Fibroblast of lung (primary cell): ENCODE data around the gene CNTF. TPM values are rescaled to one million over a fixed set of nuclear protein-coding genes. Genes with fewer than 3 reads are reported as not detected.

Experiments
- DNase-seq, 2 donors: peaks; one replicate each; pipeline versions ENCODE4 v3.0.0 to v3.0.0-alpha.2; 2010; ENCODE audit warnings: low read depth in 2 of 2
- H2AFZ ChIP-seq: 2 replicates; pipeline ENCODE4 v1.5.1; 2012; ENCODE audit warnings: low read length, control low read depth, inconsistent platforms
- H3K27ac ChIP-seq: 2 replicates; pipeline ENCODE4 v1.5.1; 2011; ENCODE audit warnings: low read length, control low read depth; ENCODE audit not compliant: insufficient read depth
- H3K27me3 ChIP-seq: 2 replicates; pipeline ENCODE4 v1.5.1; 2011; ENCODE audit warnings: mild to moderate bottlenecking, low read length; ENCODE audit not compliant: control insufficient read depth, insufficient read depth
- H3K36me3 ChIP-seq: 2 replicates; pipeline ENCODE4 v1.5.1; 2011; ENCODE audit warnings: low read length; ENCODE audit not compliant: control insufficient read depth, insufficient read depth
- H3K4me1 ChIP-seq: 2 replicates; pipeline ENCODE4 v1.5.1; 2011; ENCODE audit warnings: low read length; ENCODE audit not compliant: control insufficient read depth, insufficient read depth; ENCODE audit errors: extremely low read depth
- H3K4me2 ChIP-seq: 2 replicates; pipeline ENCODE4 v1.5.1; 2011; ENCODE audit warnings: low read length, control low read depth; ENCODE audit not compliant: insufficient read depth; ENCODE audit errors: extremely low read depth
- H3K4me3 ChIP-seq, 4 experiments: fragments of 200-600 bp in 1 of 4; sonication (generic) in 1 of 4; replicated peaks in 1 of 4; 2 replicates each; pipeline ENCODE4 v1.5.1; 2011 to 2016; ENCODE audit warnings: low read length in 4 of 4, low read depth in 3 of 4, mild to moderate bottlenecking in 3 of 4, control low read depth in 2 of 4, inconsistent platforms in 1 of 4, mixed read lengths in 1 of 4; ENCODE audit not compliant: insufficient read depth in 1 of 4; ENCODE audit errors: control extremely low read depth in 1 of 4
- H3K79me2 ChIP-seq: 2 replicates; pipeline ENCODE4 v1.5.1; 2012; ENCODE audit warnings: mild to moderate bottlenecking, low read length, inconsistent platforms; ENCODE audit not compliant: control insufficient read depth, insufficient read depth
- H3K9ac ChIP-seq: 2 replicates; pipeline ENCODE4 v1.5.1; 2011; ENCODE audit warnings: mild to moderate bottlenecking, low read length, control low read depth; ENCODE audit not compliant: insufficient read depth
- H3K9me3 ChIP-seq: 2 replicates; pipeline ENCODE4 v1.5.1; 2012; ENCODE audit warnings: low read depth, low read length; ENCODE audit not compliant: control insufficient read depth, insufficient read depth
- H4K20me1 ChIP-seq: 2 replicates; pipeline ENCODE4 v1.5.1; 2011; ENCODE audit warnings: low read length; ENCODE audit not compliant: control insufficient read depth, insufficient read depth; ENCODE audit errors: extremely low read depth
- CTCF ChIP-seq, 2 donors: IDR thresholded peaks in 1 of 2; conservative IDR thresholded peaks in 1 of 2; 1 replicate in 1 of 2; 2 replicates in 1 of 2; pipeline ENCODE4 v1.5.1; 2011 to 2012; ENCODE audit warnings: low read length in 2 of 2, control low read depth in 1 of 2, inconsistent platforms in 1 of 2, low read depth in 1 of 2, mild to moderate bottlenecking in 1 of 2
- EZH2 ChIP-seq: IDR thresholded peaks from 2 replicates; pipeline ENCODE4 v1.5.1; 2012; ENCODE audit warnings: low read length, control low read depth, mild to moderate bottlenecking; ENCODE audit errors: missing control alignments
- polyA plus RNA-seq, 2 donors: library from polyadenylated mRNA; depleted of rRNA in 1 of 2; stranded (reverse) in 1 of 2; unstranded in 1 of 2; fragments of >200 nt; gene quantifications; 2 replicates each; pipeline ENCODE4 v1.2.1, GENCODE V29; 2011 to 2012; ENCODE audit warnings: missing spikeins in 1 of 2
- total RNA-seq: library from RNA; depleted of rRNA; stranded (reverse); fragments of >200 nt; gene quantifications from 2 replicates; pipeline ENCODE4 v1.2.1, GENCODE V29; 2014

The CNTF gene
- total and polyA plus RNA-seq, 2 donors (not counting 1 experiment from before 2014, with no cell fraction given) = 0.73 to 1.2 TPM

DNA sequence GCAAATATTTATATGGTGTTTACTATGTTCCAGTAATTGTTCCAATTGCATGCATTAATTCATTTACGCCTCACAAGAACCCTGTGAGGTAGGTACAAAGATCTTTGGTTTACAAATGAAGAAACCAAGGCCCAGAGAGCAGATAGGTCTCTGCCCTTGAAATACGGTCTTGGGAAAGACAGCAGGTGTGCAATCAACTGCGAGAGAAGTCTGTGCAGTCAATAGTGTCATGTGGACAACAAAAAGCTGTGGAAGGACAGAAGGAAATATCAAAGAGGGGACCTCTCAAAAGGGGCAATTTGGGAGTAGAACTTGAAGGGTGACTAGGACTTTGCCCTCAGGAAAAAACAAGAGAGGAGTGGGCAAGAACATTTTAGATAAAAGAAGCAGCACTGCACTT, 8.9 kb downstream of the CNTF start:
- Histone ChIP-seq H2AFZ (no peak overlapping the region), H3K27me3 (no peaks in the 10 kb centered on the region), H3K9me3 (no peaks in the 10 kb centered on the region), H3K27ac (no peak overlapping the region), H3K9ac (no peak overlapping the region), H4K20me1 (no peaks in the 10 kb centered on the region), H3K4me1 (peaks cover 21% of the 10 kb centered on the region), H3K4me3 (no peak overlapping the region), H3K79me2 (no peaks in the 10 kb centered on the region), H3K4me2 (no peak overlapping the region), H3K36me3 (no peaks in the 10 kb centered on the region)
- TF ChIP-seq CTCF (conservative IDR thresholded peaks at IDR 0.05 in 1 of 2, IDR thresholded peaks at IDR 0.05 in 1 of 2; ENCODE audit: low read depth in 1 of 2, low read length in 2 of 2) = no peak
- TF ChIP-seq EZH2 = no peak
- DNase-seq = no peak

DNA sequence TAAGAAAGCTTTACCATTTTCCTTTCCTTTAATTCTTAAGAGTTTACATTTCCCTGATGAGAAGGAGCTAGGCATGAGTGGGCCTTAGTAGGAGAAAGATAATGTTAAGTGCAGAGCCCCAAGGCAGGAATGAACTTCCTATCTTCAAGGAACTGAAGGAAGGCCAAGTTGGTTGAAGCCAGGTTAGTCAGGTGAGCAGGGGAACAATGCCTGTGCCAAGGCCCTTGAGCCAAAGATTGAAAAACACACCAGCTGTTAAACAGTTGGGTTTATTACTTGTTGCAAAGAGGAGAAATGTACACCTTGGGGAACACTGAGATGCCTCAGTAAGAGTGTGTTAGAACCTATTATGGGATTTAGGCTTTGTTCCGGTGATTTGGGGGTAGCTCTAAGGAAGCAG, 10.0 kb downstream of the CNTF start:
- Histone ChIP-seq H3K9me3 (no peaks in the 10 kb centered on the region), H3K9ac (no peak overlapping the region), H3K4me2 (no peak overlapping the region), H3K36me3 (no peaks in the 10 kb centered on the region), H3K27ac (no peak overlapping the region), H3K79me2 (no peaks in the 10 kb centered on the region), H3K4me3 (no peak overlapping the region), H4K20me1 (no peaks in the 10 kb centered on the region), H3K4me1 (peaks cover 19% of the 10 kb centered on the region), H3K27me3 (no peaks in the 10 kb centered on the region), H2AFZ (no peak overlapping the region)
- TF ChIP-seq CTCF (conservative IDR thresholded peaks at IDR 0.05 in 1 of 2, IDR thresholded peaks at IDR 0.05 in 1 of 2; ENCODE audit: low read depth in 1 of 2, low read length in 2 of 2) = no peak
- no peak for TF ChIP-seq EZH2
- DNase-seq = no peak

DNA sequence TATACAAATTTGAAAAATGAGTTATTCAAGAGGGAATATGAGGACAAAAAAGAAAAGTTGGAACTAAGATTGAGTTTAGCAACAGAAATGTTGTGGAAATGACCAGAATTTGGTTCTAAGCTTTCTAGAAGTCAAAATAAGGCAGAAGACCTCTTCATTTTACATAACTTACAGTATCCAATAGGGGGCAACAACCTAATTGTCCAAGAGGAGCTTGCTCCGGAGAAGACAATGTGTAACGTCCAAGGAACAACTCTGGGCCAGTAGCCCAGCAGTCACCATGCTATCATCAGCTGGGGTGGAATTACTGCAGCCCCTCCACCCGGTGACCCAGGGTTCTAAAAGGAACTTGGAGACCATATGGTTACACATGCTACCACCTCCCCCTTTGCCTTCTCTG, 14.1 kb downstream of the CNTF start:
- H2AFZ ChIP-seq = no peak overlapping the region
- no peak overlapping the region for H3K27ac ChIP-seq
- no peaks in the 10 kb centered on the region for H4K20me1 ChIP-seq
- H3K4me2 ChIP-seq = no peak overlapping the region
- no peaks in the 10 kb centered on the region for H3K9me3 ChIP-seq
- no peak for DNase-seq
- H3K79me2 ChIP-seq = no peaks in the 10 kb centered on the region
- H3K36me3 ChIP-seq = no peaks in the 10 kb centered on the region
- no peak overlapping the region for H3K9ac ChIP-seq
- H3K27me3 ChIP-seq = no peaks in the 10 kb centered on the region
- TF ChIP-seq EZH2 (no peak), CTCF (conservative IDR thresholded peaks at IDR 0.05 in 1 of 2, IDR thresholded peaks at IDR 0.05 in 1 of 2; ENCODE audit: low read depth in 1 of 2, low read length in 2 of 2) (no peak)
- no peak overlapping the region for H3K4me3 ChIP-seq
- H3K4me1 ChIP-seq = no peaks in the 10 kb centered on the region
